ENCODE data around the gene URB1. TPM values are rescaled to one million over a fixed set of nuclear protein-coding genes. Genes with fewer than 3 reads are reported as not detected.
A peak's percentile ranks its signal among the peaks of the same experiment; 100 is the strongest.

Gene URB1
- polyA plus RNA-seq, 2 of the 4 experiments (the other 2 are of a cell fraction): 8.7 to 10.1 TPM

DNA sequence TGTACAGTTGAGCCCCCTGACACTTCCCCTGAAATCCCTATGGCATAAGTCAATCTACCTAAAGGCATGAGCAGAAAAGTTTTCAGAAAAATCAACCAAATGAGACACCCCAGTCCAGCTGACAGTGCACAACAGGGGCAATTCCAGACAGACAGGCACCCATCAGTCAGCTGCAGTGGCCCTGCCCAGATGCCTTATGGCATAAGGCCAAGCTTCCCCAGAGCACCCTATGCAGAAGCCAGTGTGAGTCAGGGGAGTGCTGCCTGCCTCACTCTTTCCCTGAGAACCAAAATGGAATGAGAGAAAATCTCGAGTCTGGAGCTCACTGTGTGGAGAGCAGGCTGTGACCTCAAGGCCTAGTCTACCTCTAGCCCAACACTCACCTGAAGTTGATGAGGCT, 56.1 kb downstream of the URB1 start:
- Histone ChIP-seq H3K4me2 (no peak overlapping the region), H3K4me1 (peaks cover 17% of the 10 kb centered on the region; the same call in 2 of the 3 replicates), H3K4me3 (no peak overlapping the region), H3K27ac (no peak overlapping the region; a peak in 1 of 6 replicates), H3K9me3 (no peaks in the 10 kb centered on the region)
- ChIA-PET POLR2A (no interaction called here), CTCF (interaction anchor here (1.3 to 2.1 kb wide), 2 partner anchors 18 to 264 kb away, joined by 3 to 7 read pairs; no protein-coding TSS in a partner anchor)
- FAIRE-seq (no peak), DNase-seq (ENCODE audit: low read depth in 1 of 2, low spot score in 1 of 2) (no peak), ATAC-seq (peak; percentile 69 to 70)
- WGBS (ENCODE audit: missing lambda C conversion rate): 30% methylated on average over 1 of the region's 1 CpG
- TF ChIP-seq MYC (IDR thresholded peaks at IDR 0.05; ENCODE audit: borderline replicate concordance, low read length) (no peak), HOXA7 (CRISPR knock-in tag; IDR thresholded peaks at IDR 0.05) (no peak), RARB (CRISPR knock-in tag; IDR thresholded peaks at IDR 0.05) (no peak), POLR2AphosphoS2 (conservative IDR thresholded peaks at IDR 0.05; ENCODE audit: low read length) (no peak), ZNF302 (CRISPR knock-in tag; IDR thresholded peaks at IDR 0.05) (no peak), CBX2 (IDR thresholded peaks at IDR 0.05; ENCODE audit: borderline replicate concordance, low read depth) (no peak), CHD4 (IDR thresholded peaks at IDR 0.05; ENCODE audit: borderline replicate concordance) (no peak), TFCP2L1 (CRISPR knock-in tag; IDR thresholded peaks at IDR 0.05) (no peak)
- TF ChIP-seq, protein P1, sequence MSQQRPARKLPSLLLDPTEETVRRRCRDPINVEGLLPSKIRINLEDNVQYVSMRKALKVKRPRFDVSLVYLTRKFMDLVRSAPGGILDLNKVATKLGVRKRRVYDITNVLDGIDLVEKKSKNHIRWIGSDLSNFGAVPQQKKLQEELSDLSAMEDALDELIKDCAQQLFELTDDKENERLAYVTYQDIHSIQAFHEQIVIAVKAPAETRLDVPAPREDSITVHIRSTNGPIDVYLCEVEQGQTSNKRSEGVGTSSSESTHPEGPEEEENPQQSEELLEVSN (IDR thresholded peaks at IDR 0.05; ENCODE audit: borderline replicate concordance, low read depth): no peak

DNA sequence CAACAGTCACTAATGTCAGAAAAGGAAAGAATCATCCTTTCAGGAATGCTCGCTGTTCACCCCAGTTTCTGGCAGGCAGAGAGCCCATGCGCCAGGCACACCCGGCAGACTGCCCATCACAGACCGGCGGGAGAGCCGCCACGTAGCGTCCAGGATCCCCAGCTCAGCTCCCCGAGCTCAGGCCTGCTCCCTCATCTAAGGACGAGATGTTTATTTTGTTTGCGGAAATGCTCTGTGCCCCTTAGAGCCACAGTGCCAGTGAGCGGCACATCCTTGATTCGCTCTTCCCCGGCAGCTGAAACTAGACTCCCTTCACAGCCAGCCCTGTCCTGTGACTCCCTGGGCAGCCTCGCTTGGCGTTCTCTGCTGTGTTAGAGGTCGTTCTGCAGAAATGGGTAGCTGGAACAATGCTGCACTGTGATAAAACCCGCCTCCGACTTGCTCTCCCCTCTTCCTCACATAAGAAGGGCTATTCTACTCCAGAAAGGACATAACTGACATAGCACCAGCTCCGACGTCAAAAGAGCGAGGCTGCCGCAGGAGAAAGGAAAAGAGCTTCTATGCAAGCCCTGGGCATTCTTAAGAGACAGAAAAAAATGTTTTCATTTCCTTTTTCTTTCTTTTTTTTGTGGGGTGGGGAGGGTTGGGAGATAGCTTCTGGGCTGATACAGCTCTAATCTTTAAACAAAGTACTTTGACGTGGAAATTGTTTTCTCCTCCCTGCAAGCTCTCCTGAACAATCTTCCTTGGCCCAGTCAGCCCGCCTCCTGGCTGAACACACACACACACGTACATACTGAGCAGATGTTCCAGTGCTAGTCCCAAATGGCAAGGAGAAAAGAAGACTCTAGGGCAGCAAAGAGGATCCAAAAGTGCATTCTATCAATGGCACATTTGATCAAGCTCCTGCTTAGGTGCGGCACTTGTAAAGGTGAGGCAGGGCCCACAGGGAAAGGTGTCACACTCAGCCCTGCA, 56.9 kb downstream of the URB1 start:
- WGBS (ENCODE audit: missing lambda C conversion rate): 83% methylated on average over 23 of the region's 27 CpGs
- CTCF ChIA-PET: interaction anchor here (1.0 to 2.1 kb wide), 5 partner anchors 17 to 265 kb away, joined by 3 to 7 read pairs (median 3); no protein-coding TSS in a partner anchor

DNA sequence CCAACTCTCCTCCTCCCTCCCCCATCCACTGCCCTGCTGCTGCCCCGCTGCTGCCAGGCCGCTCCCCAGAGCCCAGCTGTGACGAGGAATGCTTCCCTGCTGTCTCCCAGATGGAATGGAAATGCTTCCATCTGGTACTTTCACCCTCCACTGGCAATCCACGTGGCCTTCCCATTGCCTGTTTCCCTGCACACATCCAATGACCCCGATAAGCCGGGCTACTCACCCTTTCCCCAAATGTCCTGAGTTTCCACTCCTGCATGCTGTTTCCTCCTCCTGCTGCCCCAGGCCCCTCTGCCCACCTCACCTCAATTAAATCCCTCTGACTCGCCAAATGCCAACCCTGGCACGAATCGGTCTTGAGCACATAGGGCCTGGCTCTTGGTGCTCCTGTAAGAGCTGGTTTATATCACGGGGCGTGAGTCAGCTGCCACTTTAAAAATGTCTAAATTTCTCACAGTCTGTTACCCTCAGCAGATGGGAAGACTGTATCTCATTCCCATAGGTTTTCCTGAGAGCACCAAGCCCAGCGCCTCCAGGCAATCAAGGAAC, 57.8 kb downstream of the URB1 start:
- 98% methylated on average over 12 of the region's 12 CpGs for WGBS (ENCODE audit: missing lambda C conversion rate)
- ChIA-PET CTCF (interaction anchor here (1.0 to 2.1 kb wide), 4 partner anchors 29 to 266 kb away, joined by 3 to 7 read pairs (median 3); no protein-coding TSS in a partner anchor), POLR2A (no interaction called here)
- no peaks in the 10 kb centered on the region for H3K9me3 ChIP-seq
- no peak for FAIRE-seq
- no peak overlapping the region for H3K4me2 ChIP-seq
- ATAC-seq: no peak
- H3K4me1 ChIP-seq: peaks cover 10% of the 10 kb centered on the region; the same call in 2 of the 3 replicates
- H3K27ac ChIP-seq: no peak overlapping the region
- no peak overlapping the region for H3K4me3 ChIP-seq
- no peak for DNase-seq (ENCODE audit: low read depth in 1 of 2, low spot score in 1 of 2)
- TF ChIP-seq, protein P2, sequence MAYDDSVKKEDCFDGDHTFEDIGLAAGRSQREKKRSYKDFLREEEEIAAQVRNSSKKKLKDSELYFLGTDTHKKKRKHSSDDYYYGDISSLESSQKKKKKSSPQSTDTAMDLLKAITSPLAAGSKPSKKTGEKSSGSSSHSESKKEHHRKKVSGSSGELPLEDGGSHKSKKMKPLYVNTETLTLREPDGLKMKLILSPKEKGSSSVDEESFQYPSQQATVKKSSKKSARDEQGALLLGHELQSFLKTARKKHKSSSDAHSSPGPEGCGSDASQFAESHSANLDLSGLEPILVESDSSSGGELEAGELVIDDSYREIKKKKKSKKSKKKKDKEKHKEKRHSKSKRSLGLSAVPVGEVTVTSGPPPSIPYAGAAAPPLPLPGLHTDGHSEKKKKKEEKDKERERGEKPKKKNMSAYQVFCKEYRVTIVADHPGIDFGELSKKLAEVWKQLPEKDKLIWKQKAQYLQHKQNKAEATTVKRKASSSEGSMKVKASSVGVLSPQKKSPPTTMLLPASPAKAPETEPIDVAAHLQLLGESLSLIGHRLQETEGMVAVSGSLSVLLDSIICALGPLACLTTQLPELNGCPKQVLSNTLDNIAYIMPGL (CRISPR knock-in tag; IDR thresholded peaks at IDR 0.05; ENCODE audit: borderline replicate concordance): no peak
- TF ChIP-seq PHF8 (IDR thresholded peaks at IDR 0.05; ENCODE audit: borderline replicate concordance, low read depth) (no peak), FOSL2 (IDR thresholded peaks at IDR 0.05) (no peak), FOSL2 (CRISPR knock-in tag; IDR thresholded peaks at IDR 0.05) (no peak), CHD2 (IDR thresholded peaks at IDR 0.05; ENCODE audit: low read length, partially characterized antibody) (no peak), HDAC2 (IDR thresholded peaks at IDR 0.05) (no peak), FOXS1 (CRISPR knock-in tag; IDR thresholded peaks at IDR 0.05) (no peak), HOXA7 (CRISPR knock-in tag; IDR thresholded peaks at IDR 0.05) (no peak), MYC (IDR thresholded peaks at IDR 0.05; ENCODE audit: borderline replicate concordance, low read length) (no peak), HOXB13 (CRISPR knock-in tag; IDR thresholded peaks at IDR 0.05; ENCODE audit: low read depth) (no peak), NFE2L2 (conservative IDR thresholded peaks at IDR 0.05; ENCODE audit: low read length) (no peak), POLR2AphosphoS2 (conservative IDR thresholded peaks at IDR 0.05; ENCODE audit: low read length) (no peak)
- TF ChIP-seq, protein P3, sequence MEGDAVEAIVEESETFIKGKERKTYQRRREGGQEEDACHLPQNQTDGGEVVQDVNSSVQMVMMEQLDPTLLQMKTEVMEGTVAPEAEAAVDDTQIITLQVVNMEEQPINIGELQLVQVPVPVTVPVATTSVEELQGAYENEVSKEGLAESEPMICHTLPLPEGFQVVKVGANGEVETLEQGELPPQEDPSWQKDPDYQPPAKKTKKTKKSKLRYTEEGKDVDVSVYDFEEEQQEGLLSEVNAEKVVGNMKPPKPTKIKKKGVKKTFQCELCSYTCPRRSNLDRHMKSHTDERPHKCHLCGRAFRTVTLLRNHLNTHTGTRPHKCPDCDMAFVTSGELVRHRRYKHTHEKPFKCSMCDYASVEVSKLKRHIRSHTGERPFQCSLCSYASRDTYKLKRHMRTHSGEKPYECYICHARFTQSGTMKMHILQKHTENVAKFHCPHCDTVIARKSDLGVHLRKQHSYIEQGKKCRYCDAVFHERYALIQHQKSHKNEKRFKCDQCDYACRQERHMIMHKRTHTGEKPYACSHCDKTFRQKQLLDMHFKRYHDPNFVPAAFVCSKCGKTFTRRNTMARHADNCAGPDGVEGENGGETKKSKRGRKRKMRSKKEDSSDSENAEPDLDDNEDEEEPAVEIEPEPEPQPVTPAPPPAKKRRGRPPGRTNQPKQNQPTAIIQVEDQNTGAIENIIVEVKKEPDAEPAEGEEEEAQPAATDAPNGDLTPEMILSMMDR (IDR thresholded peaks at IDR 0.05): no peak
- TF ChIP-seq, protein P4, sequence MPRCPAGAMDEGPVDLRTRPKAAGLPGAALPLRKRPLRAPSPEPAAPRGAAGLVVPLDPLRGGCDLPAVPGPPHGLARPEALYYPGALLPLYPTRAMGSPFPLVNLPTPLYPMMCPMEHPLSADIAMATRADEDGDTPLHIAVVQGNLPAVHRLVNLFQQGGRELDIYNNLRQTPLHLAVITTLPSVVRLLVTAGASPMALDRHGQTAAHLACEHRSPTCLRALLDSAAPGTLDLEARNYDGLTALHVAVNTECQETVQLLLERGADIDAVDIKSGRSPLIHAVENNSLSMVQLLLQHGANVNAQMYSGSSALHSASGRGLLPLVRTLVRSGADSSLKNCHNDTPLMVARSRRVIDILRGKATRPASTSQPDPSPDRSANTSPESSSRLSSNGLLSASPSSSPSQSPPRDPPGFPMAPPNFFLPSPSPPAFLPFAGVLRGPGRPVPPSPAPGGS (IDR thresholded peaks at IDR 0.05): no peak

More for the DNA sequence above, 56.9 kb downstream of the URB1 start:
- DNase-seq (ENCODE audit: low read depth in 1 of 2, low spot score in 1 of 2): no peak
- H3K9me3 ChIP-seq: no peaks in the 10 kb centered on the region
- no peak for TF ChIP-seq FOXS1 (CRISPR knock-in tag; IDR thresholded peaks at IDR 0.05)
- TF ChIP-seq ESRRA (IDR thresholded peaks at IDR 0.05; ENCODE audit: borderline replicate concordance, low read length): no peak
- no peak for TF ChIP-seq RARB (CRISPR knock-in tag; IDR thresholded peaks at IDR 0.05)
- TF ChIP-seq HOXB5 (CRISPR knock-in tag; IDR thresholded peaks at IDR 0.05): no peak
- no peak for TF ChIP-seq CHD2 (IDR thresholded peaks at IDR 0.05; ENCODE audit: low read length, partially characterized antibody)
- no peak for TF ChIP-seq RAD21 (conservative IDR thresholded peaks at IDR 0.05 in 1 of 2, IDR thresholded peaks at IDR 0.05 in 1 of 2)
- no peak for TF ChIP-seq ZSCAN20 (CRISPR knock-in tag; IDR thresholded peaks at IDR 0.05)
- TF ChIP-seq EHMT2 (IDR thresholded peaks at IDR 0.05; ENCODE audit: low read depth): no peak
- TF ChIP-seq RFX5 (IDR thresholded peaks at IDR 0.05): no peak
- TF ChIP-seq SREBF2 (IDR thresholded peaks at IDR 0.05): no peak
- TF ChIP-seq NFE2L2 (conservative IDR thresholded peaks at IDR 0.05; ENCODE audit: low read length): no peak
- TF ChIP-seq, protein P5, sequence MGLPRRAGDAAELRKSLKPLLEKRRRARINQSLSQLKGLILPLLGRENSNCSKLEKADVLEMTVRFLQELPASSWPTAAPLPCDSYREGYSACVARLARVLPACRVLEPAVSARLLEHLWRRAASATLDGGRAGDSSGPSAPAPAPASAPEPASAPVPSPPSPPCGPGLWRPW (IDR thresholded peaks at IDR 0.05): no peak
- no peak for TF ChIP-seq GATA3 (IDR thresholded peaks at IDR 0.05; ENCODE audit: borderline replicate concordance)
- no peak for TF ChIP-seq TFCP2L1 (CRISPR knock-in tag; IDR thresholded peaks at IDR 0.05)
- H3K4me1 ChIP-seq: peaks cover 17% of the 10 kb centered on the region; the same call in 2 of the 3 replicates
- H3K4me2 ChIP-seq: no peak overlapping the region
- no peak overlapping the region for H3K27ac ChIP-seq
- no peak for ATAC-seq
- H3K4me3 ChIP-seq: no peak overlapping the region
- POLR2A ChIA-PET: no interaction called here
- FAIRE-seq: no peak

All from A549 (cell line).